ENCODE data around the gene SDK2. TPM values are rescaled to one million over a fixed set of nuclear protein-coding genes. Genes with fewer than 3 reads are reported as not detected.

The SDK2 gene
- polyA plus RNA-seq, 1 of the 3 experiments (the other 2 are of a cell fraction): 0.02 TPM

- H3K27ac ChIP-seq (ENCODE audit: low read depth in 2 of 2, low read length in 1 of 2): no peak overlapping the region
- 81% methylated on average over 5 of the region's 14 CpGs for WGBS (ENCODE audit: low lambda C conversion rate)
- CTCF ChIA-PET: interaction anchor here (1.1 to 2.8 kb wide), 5 partner anchors 23 to 138 kb away, joined by 3 to 15 read pairs (median 6); no protein-coding TSS in a partner anchor
- no peaks in the 10 kb centered on the region for H3F3A ChIP-seq (replicated peaks; ENCODE audit: insufficient read depth)
- no peak for TF ChIP-seq MAX (IDR thresholded peaks at IDR 0.05; ENCODE audit: low read depth)
- TF ChIP-seq GABPA (IDR thresholded peaks at IDR 0.05; ENCODE audit: low read depth): no peak
- no peak for TF ChIP-seq EP300 (IDR thresholded peaks at IDR 0.05; ENCODE audit: borderline replicate concordance in 1 of 2, low read depth in 1 of 2, low read length in 1 of 2)
- TF ChIP-seq POLR2AphosphoS5 (IDR thresholded peaks at IDR 0.05; ENCODE audit: low read depth, low read length): no peak
- no peak for TF ChIP-seq CHD2 (IDR thresholded peaks at IDR 0.05; ENCODE audit: low read length, partially characterized antibody)
- no peak for TF ChIP-seq MXI1 (IDR thresholded peaks at IDR 0.05; ENCODE audit: low read depth, low read length)
- no peak for TF ChIP-seq IRF3 (IDR thresholded peaks at IDR 0.05; ENCODE audit: low read depth, low read length)
- TF ChIP-seq YY1 (IDR thresholded peaks at IDR 0.05; ENCODE audit: low read depth): no peak
- no peak for TF ChIP-seq SMC3 (IDR thresholded peaks at IDR 0.05; ENCODE audit: low read depth, low read length)
- no peak for TF ChIP-seq USF1 (IDR thresholded peaks at IDR 0.05; ENCODE audit: borderline replicate concordance, low read depth)
- TF ChIP-seq FOXJ3 (CRISPR knock-in tag; IDR thresholded peaks at IDR 0.05): no peak
- no peak for TF ChIP-seq ELF1 (IDR thresholded peaks at IDR 0.05)
- no peak for TF ChIP-seq NRF1 (IDR thresholded peaks at IDR 0.05; ENCODE audit: low read depth, low read length)
- TF ChIP-seq, protein P1, sequence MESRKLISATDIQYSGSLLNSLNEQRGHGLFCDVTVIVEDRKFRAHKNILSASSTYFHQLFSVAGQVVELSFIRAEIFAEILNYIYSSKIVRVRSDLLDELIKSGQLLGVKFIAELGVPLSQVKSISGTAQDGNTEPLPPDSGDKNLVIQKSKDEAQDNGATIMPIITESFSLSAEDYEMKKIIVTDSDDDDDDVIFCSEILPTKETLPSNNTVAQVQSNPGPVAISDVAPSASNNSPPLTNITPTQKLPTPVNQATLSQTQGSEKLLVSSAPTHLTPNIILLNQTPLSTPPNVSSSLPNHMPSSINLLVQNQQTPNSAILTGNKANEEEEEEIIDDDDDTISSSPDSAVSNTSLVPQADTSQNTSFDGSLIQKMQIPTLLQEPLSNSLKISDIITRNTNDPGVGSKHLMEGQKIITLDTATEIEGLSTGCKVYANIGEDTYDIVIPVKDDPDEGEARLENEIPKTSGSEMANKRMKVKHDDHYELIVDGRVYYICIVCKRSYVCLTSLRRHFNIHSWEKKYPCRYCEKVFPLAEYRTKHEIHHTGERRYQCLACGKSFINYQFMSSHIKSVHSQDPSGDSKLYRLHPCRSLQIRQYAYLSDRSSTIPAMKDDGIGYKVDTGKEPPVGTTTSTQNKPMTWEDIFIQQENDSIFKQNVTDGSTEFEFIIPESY (IDR thresholded peaks at IDR 0.05; ENCODE audit: borderline replicate concordance, low read depth): no peak
- TF ChIP-seq GATA2 (CRISPR knock-in tag; IDR thresholded peaks at IDR 0.05): no peak
- H3K79me2 ChIP-seq (ENCODE audit: insufficient read depth): no peaks in the 10 kb centered on the region
- no peaks in the 10 kb centered on the region for H3K9me3 ChIP-seq
- H3K9me2 ChIP-seq: no peaks in the 10 kb centered on the region
- no peak overlapping the region for H3K9ac ChIP-seq
- H2AFZ ChIP-seq (ENCODE audit: low read depth): no peak overlapping the region
- H3K4me3 ChIP-seq (ENCODE audit: low read depth in 2 of 2, low read length in 1 of 2): no peak overlapping the region
- no peak for DNase-seq
- H3K4me1 ChIP-seq (ENCODE audit: control insufficient read depth in 1 of 2, insufficient read depth in 2 of 2, low read depth in 1 of 2, low read length in 1 of 2): peaks cover 0 to 4% of the 10 kb centered on the region in 2 experiments; a peak in 1 of 4 replicates
- H3K27me3 ChIP-seq (ENCODE audit: insufficient read depth): peaks cover 16% of the 10 kb centered on the region; the same call in 1 of the 2 replicates
- POLR2A ChIA-PET: no interaction called here
- H4K20me1 ChIP-seq (ENCODE audit: insufficient read depth): no peaks in the 10 kb centered on the region
- H3K4me2 ChIP-seq: no peak overlapping the region
- H3K36me3 ChIP-seq (replicated peaks in 1 of 2; ENCODE audit: control insufficient read depth in 1 of 2, insufficient read depth in 2 of 2, low read length in 1 of 2): no peaks in the 10 kb centered on the region
Measured at GRCh38 chr17:73393381-73393780, 250.9 kb downstream of the SDK2 start.
